ENCODE measurements around the gene MKKS. TPM values are rescaled to one million over a fixed set of nuclear protein-coding genes. Genes with fewer than 3 reads are reported as not detected.

Gene MKKS
- total RNA-seq, 1 experiment from 2014 or later: 19.9 TPM

DNA sequence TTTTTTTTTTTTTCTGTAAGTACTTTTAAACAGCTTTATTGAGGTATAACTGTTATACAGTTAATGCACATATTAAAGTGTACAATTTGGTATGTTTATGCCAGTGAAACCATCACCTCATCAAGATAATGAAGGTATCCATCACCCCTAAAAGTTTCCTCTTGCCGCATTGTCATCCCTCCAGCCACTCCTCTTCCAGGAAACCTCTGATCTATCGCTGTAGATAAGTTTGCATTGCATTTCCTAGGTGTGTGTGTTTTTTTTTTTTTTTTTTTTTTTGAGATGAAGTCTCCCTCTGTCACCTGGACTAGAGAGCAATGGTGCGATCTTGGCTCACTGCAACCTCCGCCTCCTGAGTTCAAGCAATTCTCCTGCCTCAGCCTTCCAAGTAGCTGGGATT, 4.2 kb upstream of the MKKS start:
- Histone ChIP-seq H4K20me1 (ENCODE audit: insufficient read depth) (no peaks in the 10 kb centered on the region), H3K9me2 (ENCODE audit: insufficient read depth) (no peaks in the 10 kb centered on the region), H3K4me1 (ENCODE audit: control insufficient read depth in 1 of 2, insufficient read depth in 2 of 2, low read length in 2 of 2) (peaks cover 2 to 9% of the 10 kb centered on the region in 2 experiments), H3K9me3 (ENCODE audit: control insufficient read depth in 1 of 2, insufficient read depth in 1 of 2, low read depth in 1 of 2, low read length in 2 of 2) (no peaks in the 10 kb centered on the region), H3K4me2 (ENCODE audit: low read length) (no peak overlapping the region), H3K79me2 (ENCODE audit: insufficient read depth, low read length) (peaks cover 39% of the 10 kb centered on the region), H3K27ac (ENCODE audit: low read depth, low read length) (no peak overlapping the region), H3K36me3 (ENCODE audit: control insufficient read depth in 1 of 2, insufficient read depth in 2 of 2, low read length in 2 of 2) (no peaks in the 10 kb centered on the region), H3K9ac (ENCODE audit: low read length) (no peak overlapping the region), H3K27me3 (ENCODE audit: insufficient read depth, low read length) (no peaks in the 10 kb centered on the region), H3K4me3 (replicated peaks in 1 of 2; ENCODE audit: low read depth in 1 of 2, low read length in 2 of 2) (no peak overlapping the region), H2AFZ (ENCODE audit: low read depth, low read length, poor library complexity, severe bottlenecking) (no peak overlapping the region)
- ChIA-PET RAD21 (ENCODE audit: low non-redundant PET in 1 of 2, low total read pairs in 2 of 2, uncharacterized antibody in 2 of 2, unreplicated experiment in 2 of 2) (no interaction called here), CTCF (no interaction called here), POLR2A (no interaction called here)
- intact Hi-C loops (cut with micrococcal nuclease): loop anchor here (5.0 to 10.0 kb wide), 4 partner anchors 74 to 1107 kb away; partner anchors contain the start of gene JAG1
- ATAC-seq: no peak
- no TSS peak for BruUV-seq (replicated peaks)
- DNase-seq (ENCODE audit: low read depth, low spot score): no peak
- TF ChIP-seq SIN3A (IDR thresholded peaks at IDR 0.05; ENCODE audit: low read depth) (no peak), ELF1 (IDR thresholded peaks at IDR 0.05; ENCODE audit: borderline replicate concordance, low read depth) (no peak), TCF7L2 (IDR thresholded peaks at IDR 0.05; ENCODE audit: borderline replicate concordance, extremely low read depth, insufficient read depth, insufficient read length) (no peak), POLR2AphosphoS5 (IDR thresholded peaks at IDR 0.05; ENCODE audit: low read depth, low read length) (no peak), EZH2 (IDR thresholded peaks at IDR 0.05) (no peak)
- TF ChIP-seq, protein P1, sequence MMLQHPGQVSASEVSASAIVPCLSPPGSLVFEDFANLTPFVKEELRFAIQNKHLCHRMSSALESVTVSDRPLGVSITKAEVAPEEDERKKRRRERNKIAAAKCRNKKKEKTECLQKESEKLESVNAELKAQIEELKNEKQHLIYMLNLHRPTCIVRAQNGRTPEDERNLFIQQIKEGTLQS (IDR thresholded peaks at IDR 0.05): no peak
- TF ChIP-seq, protein P2, sequence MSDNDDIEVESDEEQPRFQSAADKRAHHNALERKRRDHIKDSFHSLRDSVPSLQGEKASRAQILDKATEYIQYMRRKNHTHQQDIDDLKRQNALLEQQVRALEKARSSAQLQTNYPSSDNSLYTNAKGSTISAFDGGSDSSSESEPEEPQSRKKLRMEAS (IDR thresholded peaks at IDR 0.05): no peak

- H3K9me2 ChIP-seq (ENCODE audit: insufficient read depth): no peaks in the 10 kb centered on the region
- H3K36me3 ChIP-seq (ENCODE audit: control insufficient read depth in 1 of 2, insufficient read depth in 2 of 2, low read length in 2 of 2): no peaks in the 10 kb centered on the region; a peak in 1 of 4 replicates
- H3K9ac ChIP-seq (ENCODE audit: low read length): peak overlapping the region; percentile 85
- H3K27ac ChIP-seq (ENCODE audit: low read depth, low read length): peak overlapping the region; percentile 86; the same call in 1 of the 2 replicates
- RAD21 ChIA-PET (ENCODE audit: low non-redundant PET in 1 of 2, low total read pairs in 2 of 2, uncharacterized antibody in 2 of 2, unreplicated experiment in 2 of 2): no interaction called here
- no peaks in the 10 kb centered on the region for H3K9me3 ChIP-seq (ENCODE audit: control insufficient read depth in 1 of 2, insufficient read depth in 1 of 2, low read depth in 1 of 2, low read length in 2 of 2)
- no peak overlapping the region for H2AFZ ChIP-seq (ENCODE audit: low read depth, low read length, poor library complexity, severe bottlenecking)
- peaks cover 59% of the 10 kb centered on the region for H3K79me2 ChIP-seq (ENCODE audit: insufficient read depth, low read length)
- H3K4me2 ChIP-seq (ENCODE audit: low read length): peak overlapping the region; percentile 68
- DNase-seq (ENCODE audit: low read depth, low spot score) (no peak), ATAC-seq (no peak)
- intact Hi-C loops (cut with micrococcal nuclease): loop anchor here (5.0 to 10.0 kb wide), 4 partner anchors 76 to 1109 kb away; partner anchors contain the start of gene JAG1
- TF ChIP-seq, protein P3, sequence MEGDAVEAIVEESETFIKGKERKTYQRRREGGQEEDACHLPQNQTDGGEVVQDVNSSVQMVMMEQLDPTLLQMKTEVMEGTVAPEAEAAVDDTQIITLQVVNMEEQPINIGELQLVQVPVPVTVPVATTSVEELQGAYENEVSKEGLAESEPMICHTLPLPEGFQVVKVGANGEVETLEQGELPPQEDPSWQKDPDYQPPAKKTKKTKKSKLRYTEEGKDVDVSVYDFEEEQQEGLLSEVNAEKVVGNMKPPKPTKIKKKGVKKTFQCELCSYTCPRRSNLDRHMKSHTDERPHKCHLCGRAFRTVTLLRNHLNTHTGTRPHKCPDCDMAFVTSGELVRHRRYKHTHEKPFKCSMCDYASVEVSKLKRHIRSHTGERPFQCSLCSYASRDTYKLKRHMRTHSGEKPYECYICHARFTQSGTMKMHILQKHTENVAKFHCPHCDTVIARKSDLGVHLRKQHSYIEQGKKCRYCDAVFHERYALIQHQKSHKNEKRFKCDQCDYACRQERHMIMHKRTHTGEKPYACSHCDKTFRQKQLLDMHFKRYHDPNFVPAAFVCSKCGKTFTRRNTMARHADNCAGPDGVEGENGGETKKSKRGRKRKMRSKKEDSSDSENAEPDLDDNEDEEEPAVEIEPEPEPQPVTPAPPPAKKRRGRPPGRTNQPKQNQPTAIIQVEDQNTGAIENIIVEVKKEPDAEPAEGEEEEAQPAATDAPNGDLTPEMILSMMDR (IDR thresholded peaks at IDR 0.05 in 2 of 3, conservative IDR thresholded peaks at IDR 0.05 in 1 of 3; ENCODE audit: borderline replicate concordance in 1 of 3, insufficient read depth in 1 of 3, low read depth in 2 of 3, low read length in 2 of 3): no peak
- TF ChIP-seq, protein P1 (IDR thresholded peaks at IDR 0.05): no peak
- TF ChIP-seq TCF7L2 (IDR thresholded peaks at IDR 0.05; ENCODE audit: borderline replicate concordance, extremely low read depth, insufficient read depth, insufficient read length) (no peak), CEBPB (IDR thresholded peaks at IDR 0.05; ENCODE audit: low read depth) (no peak), SRF (IDR thresholded peaks at IDR 0.05; ENCODE audit: low read depth) (no peak), JUND (IDR thresholded peaks at IDR 0.05) (no peak)
- TF ChIP-seq, protein P2 (IDR thresholded peaks at IDR 0.05): no peak
- H3K4me3 ChIP-seq (replicated peaks in 1 of 2; ENCODE audit: low read depth in 1 of 2, low read length in 2 of 2): peak overlapping the region; percentile 63 to 96
- BruUV-seq (replicated peaks): no TSS peak
- no peaks in the 10 kb centered on the region for H4K20me1 ChIP-seq (ENCODE audit: insufficient read depth)
- H3K4me1 ChIP-seq (ENCODE audit: control insufficient read depth in 1 of 2, insufficient read depth in 2 of 2, low read length in 2 of 2): peaks cover 5 to 21% of the 10 kb centered on the region in 2 experiments
- CTCF ChIA-PET: interaction anchor here (1.8 kb wide), 1 partner anchor 9 kb away, joined by 5 read pairs; no protein-coding TSS in a partner anchor
- no peaks in the 10 kb centered on the region for H3K27me3 ChIP-seq (ENCODE audit: insufficient read depth, low read length)
- POLR2A ChIA-PET: interaction anchor here (1.3 to 2.0 kb wide), 2 partner anchors 13 to 85 kb away, joined by 5 read pairs; no protein-coding TSS in a partner anchor
These were observed 2.2 kb upstream of the MKKS start for GRCh38 chr20:10436053-10436699.

Measured in HCT116 (cell line).